Stomach (tissue), 4 donors: ENCODE data around the gene LTB4R2.

Source experiments
- POLR2A ChIP-seq, 4 donors: fragments of 450-650 bp; IDR thresholded peaks; one replicate each; pipeline ENCODE4 v1.6.1; 2016; ENCODE audit warnings: antibody characterized with exemption in 4 of 4, control low read depth in 2 of 4, mild to moderate bottlenecking in 1 of 4, moderate library complexity in 1 of 4
- POLR2AphosphoS5 ChIP-seq, 3 donors: sonication (generic); formaldehyde crosslinking; IDR thresholded peaks; one replicate each; pipeline ENCODE4 v1.6.1; 2016; ENCODE audit warnings: antibody characterized with exemption in 3 of 3
- TF ChIP-seq, protein P1 (sequence below), 7 experiments: fragments of 450-650 bp in 4 of 7; fragments of 200-600 bp in 3 of 7; sonication (generic) in 3 of 7; IDR thresholded peaks; one replicate each; pipeline ENCODE4 v1.5.1; 2016 to 2019; ENCODE audit warnings: antibody characterized with exemption in 7 of 7, control low read depth in 2 of 7, mild to moderate bottlenecking in 1 of 7

DNA sequence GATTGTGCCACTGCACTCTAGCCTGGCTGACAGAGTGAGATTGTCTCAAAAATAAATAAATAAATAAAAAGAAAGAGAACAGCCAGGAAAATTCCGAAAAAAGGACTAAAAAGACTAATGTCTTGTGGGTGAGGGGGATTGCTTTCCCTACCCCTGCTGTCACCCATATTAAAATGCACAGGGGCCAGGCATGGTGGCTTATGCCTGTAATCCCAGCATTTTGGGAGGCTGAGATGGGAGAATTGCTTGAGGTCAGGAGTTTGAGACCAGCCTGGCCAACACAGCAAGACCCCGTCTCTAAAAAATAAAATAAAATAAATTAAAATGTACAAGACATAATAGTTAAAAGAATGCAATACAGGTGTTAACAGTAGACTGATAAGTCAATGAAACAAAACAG lies 16.4 kb upstream of the LTB4R2 start:
- TF ChIP-seq POLR2A (IDR thresholded peaks at IDR 0.05) = no peak
- no peak for TF ChIP-seq POLR2AphosphoS5 (IDR thresholded peaks at IDR 0.05)
- TF ChIP-seq, protein P1, sequence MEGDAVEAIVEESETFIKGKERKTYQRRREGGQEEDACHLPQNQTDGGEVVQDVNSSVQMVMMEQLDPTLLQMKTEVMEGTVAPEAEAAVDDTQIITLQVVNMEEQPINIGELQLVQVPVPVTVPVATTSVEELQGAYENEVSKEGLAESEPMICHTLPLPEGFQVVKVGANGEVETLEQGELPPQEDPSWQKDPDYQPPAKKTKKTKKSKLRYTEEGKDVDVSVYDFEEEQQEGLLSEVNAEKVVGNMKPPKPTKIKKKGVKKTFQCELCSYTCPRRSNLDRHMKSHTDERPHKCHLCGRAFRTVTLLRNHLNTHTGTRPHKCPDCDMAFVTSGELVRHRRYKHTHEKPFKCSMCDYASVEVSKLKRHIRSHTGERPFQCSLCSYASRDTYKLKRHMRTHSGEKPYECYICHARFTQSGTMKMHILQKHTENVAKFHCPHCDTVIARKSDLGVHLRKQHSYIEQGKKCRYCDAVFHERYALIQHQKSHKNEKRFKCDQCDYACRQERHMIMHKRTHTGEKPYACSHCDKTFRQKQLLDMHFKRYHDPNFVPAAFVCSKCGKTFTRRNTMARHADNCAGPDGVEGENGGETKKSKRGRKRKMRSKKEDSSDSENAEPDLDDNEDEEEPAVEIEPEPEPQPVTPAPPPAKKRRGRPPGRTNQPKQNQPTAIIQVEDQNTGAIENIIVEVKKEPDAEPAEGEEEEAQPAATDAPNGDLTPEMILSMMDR (IDR thresholded peaks at IDR 0.05) = no peak
